ENCODE measurements around the gene ARID1B.

GRCh38 chr6:156859686-156860085 is 82.5 kb downstream of the ARID1B start:
- TF ChIP-seq ZIC2 (tag by site-specific recombination; IDR thresholded peaks at IDR 0.05) (no peak), CTCF (tag by site-specific recombination; IDR thresholded peaks at IDR 0.05) (no peak)

Data from HEK293 (cell line).